GM23338 (cell line): ENCODE data around the gene ARMC9. TPM values are rescaled to one million over a fixed set of nuclear protein-coding genes. Genes with fewer than 3 reads are reported as not detected.

ENCODE experiments used
- ATAC-seq: fragments of 200-7000 bp; cut with Tn5 transposase; 3 replicates; pipeline ENCODE4 v1.9.1; 2020
- DNase-seq: peaks from one replicate; pipeline ENCODE4 v3.0.0-alpha.2; 2015; ENCODE audit warnings: low spot score
- H2AFZ ChIP-seq: fragments of 200-600 bp; sonication (generic); 2 replicates; pipeline ENCODE4 v1.8.0; 2016; ENCODE audit warnings: antibody characterized with exemption, mild to moderate bottlenecking, moderate library complexity
- H3F3A ChIP-seq: fragments of 200-600 bp; sonication (generic); replicated peaks from 2 replicates; pipeline ENCODE4 v1.8.0; 2017; ENCODE audit warnings: antibody characterized with exemption, mixed run types, low read depth
- H3K27ac ChIP-seq: fragments of 200-600 bp; sonication (generic); 2 replicates; pipeline ENCODE4 v1.6.1; 2016; ENCODE audit warnings: low read depth
- H3K27me3 ChIP-seq: fragments of 200-600 bp; sonication (generic); 2 replicates; pipeline ENCODE4 v1.8.0; 2016; ENCODE audit warnings: mild to moderate bottlenecking, mixed run types, moderate library complexity; ENCODE audit not compliant: insufficient read depth
- H3K36me3 ChIP-seq: fragments of 200-600 bp; sonication (generic); 2 replicates; pipeline ENCODE4 v1.8.0; 2016; ENCODE audit warnings: mild to moderate bottlenecking; ENCODE audit not compliant: insufficient read depth
- H3K4me1 ChIP-seq: fragments of 200-600 bp; sonication (generic); 2 replicates; pipeline ENCODE4 v1.8.0; 2016; ENCODE audit warnings: mild to moderate bottlenecking, moderate library complexity; ENCODE audit not compliant: insufficient read depth
- H3K4me2 ChIP-seq: fragments of 200-600 bp; sonication (generic); 2 replicates; pipeline ENCODE4 v1.7.1; 2017; ENCODE audit warnings: mixed run types
- H3K4me3 ChIP-seq: fragments of 200-600 bp; sonication (generic); 2 replicates; pipeline ENCODE4 v1.6.1; 2016; ENCODE audit warnings: mixed run types
- H3K79me2 ChIP-seq: fragments of 200-600 bp; sonication (generic); replicated peaks from 2 replicates; pipeline ENCODE4 v1.8.0; 2017; ENCODE audit warnings: mild to moderate bottlenecking; ENCODE audit not compliant: insufficient read depth
- H3K9me2 ChIP-seq: fragments of 200-600 bp; sonication (generic); 2 replicates; pipeline ENCODE4 v1.8.0; 2017; ENCODE audit not compliant: insufficient read depth
- H4K20me1 ChIP-seq: fragments of 200-600 bp; sonication (generic); replicated peaks from 2 replicates; pipeline ENCODE4 v1.8.0; 2017; ENCODE audit warnings: mild to moderate bottlenecking; ENCODE audit not compliant: insufficient read depth
- H3K27ac Mint-ChIP-seq: 2 replicates; pipeline ENCODE4 v1.8.0; 2020; ENCODE audit warnings: inconsistent platforms, mild to moderate bottlenecking, moderate library complexity, mixed read lengths
- H3K27me3 Mint-ChIP-seq: 3 replicates; pipeline ENCODE4 v1.8.0; 2022; ENCODE audit warnings: low read depth, mild to moderate bottlenecking, moderate library complexity, mixed read lengths, inconsistent platforms; ENCODE audit not compliant: insufficient read depth, poor library complexity
- H3K36me3 Mint-ChIP-seq: 3 replicates; pipeline ENCODE4 v1.8.0; 2021; ENCODE audit warnings: low read depth, mild to moderate bottlenecking, inconsistent platforms, moderate library complexity, mixed read lengths
- H3K4me1 Mint-ChIP-seq: 3 replicates; pipeline ENCODE4 v1.8.0; 2020; ENCODE audit warnings: mild to moderate bottlenecking, inconsistent platforms, mixed read lengths
- H3K4me3 Mint-ChIP-seq: 3 replicates; pipeline ENCODE4 v1.8.0; 2021; ENCODE audit warnings: moderate library complexity, mild to moderate bottlenecking, inconsistent platforms, mixed read lengths
- H3K9me3 Mint-ChIP-seq: 3 replicates; pipeline ENCODE4 v1.8.0; 2020; ENCODE audit warnings: moderate library complexity, mild to moderate bottlenecking, inconsistent platforms, mixed read lengths
- CREB1 ChIP-seq: fragments of 250-450 bp; sonication (Bioruptor Pico); IDR thresholded peaks from 2 replicates; pipeline ENCODE4 v1.5.0; 2020; ENCODE audit warnings: low read depth, mild to moderate bottlenecking, moderate library complexity
- ETS1 ChIP-seq: IDR thresholded peaks from 2 replicates; pipeline ENCODE4 v1.6.1; 2016; ENCODE audit warnings: antibody characterized with exemption
- EZH2 ChIP-seq: fragments of 200-600 bp; sonication (generic); IDR thresholded peaks from one replicate; pipeline ENCODE4 v1.8.0; 2017; ENCODE audit warnings: antibody characterized with exemption, mild to moderate bottlenecking, low read depth; ENCODE audit not compliant: unreplicated experiment
- EZH2phosphoT487 ChIP-seq: fragments of 200-600 bp; sonication (generic); IDR thresholded peaks from one replicate; pipeline ENCODE4 v1.8.1; 2018; ENCODE audit warnings: antibody characterized with exemption; ENCODE audit not compliant: unreplicated experiment
- JUNB ChIP-seq: IDR thresholded peaks from one replicate; pipeline ENCODE4 v1.6.1; 2016; ENCODE audit warnings: antibody characterized with exemption; ENCODE audit not compliant: unreplicated experiment
- NANOG ChIP-seq: IDR thresholded peaks from 2 replicates; pipeline ENCODE4 v1.6.1; 2016; ENCODE audit warnings: antibody characterized with exemption, borderline replicate concordance
- POLR2AphosphoS5 ChIP-seq: IDR thresholded peaks from 2 replicates; pipeline ENCODE4 v1.6.1; 2016; ENCODE audit warnings: antibody characterized with exemption, low read depth
- REST ChIP-seq: IDR thresholded peaks from one replicate; pipeline ENCODE4 v1.6.1; 2018; ENCODE audit warnings: antibody characterized with exemption; ENCODE audit not compliant: unreplicated experiment
- STAT1 ChIP-seq: IDR thresholded peaks from one replicate; pipeline ENCODE4 v1.6.1; 2016; ENCODE audit warnings: antibody characterized with exemption; ENCODE audit not compliant: unreplicated experiment
- ZNF114 ChIP-seq: fragments of 250-450 bp; sonication (Bioruptor Pico); IDR thresholded peaks from 2 replicates; pipeline ENCODE4 v1.5.0; 2020; ENCODE audit warnings: mild to moderate bottlenecking, moderate library complexity
- ZNF331 ChIP-seq: fragments of 250-450 bp; sonication (Bioruptor Pico); IDR thresholded peaks from 2 replicates; pipeline ENCODE4 v1.5.0; 2020; ENCODE audit warnings: low read depth, mild to moderate bottlenecking, moderate library complexity
- polyA plus RNA-seq: library from polyadenylated mRNA; unstranded; fragments of >200 nt; fragmentation: Nextera tagmentation; extraction: Ambion mirVana; gene quantifications from 2 replicates; pipeline ENCODE4 v1.2.1, GENCODE V29; 2016
- total RNA-seq: library from RNA; depleted of rRNA; stranded (reverse); fragments of >200 nt; shearing (Covaris generic); gene quantifications from 2 replicates; pipeline ENCODE4 v1.2.3, GENCODE V29; 2014
- TF ChIP-seq, protein P1 (sequence below), 2 experiments: fragments of 200-600 bp in 1 of 2; sonication (generic) in 1 of 2; conservative IDR thresholded peaks; 2 replicates each; pipeline versions ENCODE4 v1.5.1 to v1.6.1; 2016 to 2017; ENCODE audit warnings: antibody characterized with exemption in 2 of 2, low read depth in 2 of 2, mild to moderate bottlenecking in 2 of 2, moderate library complexity in 1 of 2
- TF ChIP-seq, protein P2 (sequence below): fragments of 250-450 bp; sonication (Bioruptor Pico); IDR thresholded peaks from 2 replicates; pipeline ENCODE4 v1.5.0; 2020; ENCODE audit warnings: mild to moderate bottlenecking, moderate library complexity

ARMC9 gene
- total and polyA plus RNA-seq, 2 experiments from 2014 or later, result 29.2 to 56.0 TPM

DNA sequence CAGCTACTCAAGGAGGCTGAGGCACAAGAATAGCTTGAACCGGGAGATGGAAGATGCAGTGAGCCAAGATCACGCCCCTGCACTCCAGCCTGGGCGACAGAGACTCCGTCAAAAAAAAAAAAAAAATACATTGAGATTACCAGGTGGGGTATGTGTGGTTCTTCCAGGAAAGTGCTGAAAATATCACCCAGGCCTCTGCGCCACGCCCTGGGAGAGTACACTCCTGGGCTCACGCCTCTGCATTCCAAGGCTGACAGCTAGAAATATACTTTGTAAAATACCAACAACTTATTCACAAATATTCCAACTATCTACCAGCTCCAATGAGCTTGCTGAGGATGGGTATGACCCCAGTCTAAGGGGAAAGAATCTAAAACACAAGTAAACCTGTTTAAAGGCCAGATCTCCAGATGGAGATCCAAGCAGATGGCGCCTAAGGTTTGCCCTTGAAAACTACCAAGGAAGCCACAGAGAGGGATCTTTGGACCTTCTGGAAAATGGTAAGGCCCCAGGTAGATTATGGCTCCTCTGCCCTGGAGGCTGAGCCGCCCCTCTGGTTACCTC is 175.4 kb downstream of the ARMC9 start:
- H4K20me1 ChIP-seq, result no peaks in the 10 kb centered on the region
- H3K27ac ChIP-seq, result no peak overlapping the region
- H3F3A ChIP-seq, result peaks cover 45% of the 10 kb centered on the region
- no peak overlapping the region for H3K4me3 Mint-ChIP-seq
- no peak overlapping the region for H3K27ac Mint-ChIP-seq
- ATAC-seq (no peak), DNase-seq (no peak)
- no peaks in the 10 kb centered on the region for H3K79me2 ChIP-seq
- H3K27me3 ChIP-seq, result no peaks in the 10 kb centered on the region
- H3K9me2 ChIP-seq, result no peaks in the 10 kb centered on the region
- TF ChIP-seq EZH2phosphoT487, result no peak
- TF ChIP-seq REST, result no peak
- TF ChIP-seq, protein P1, sequence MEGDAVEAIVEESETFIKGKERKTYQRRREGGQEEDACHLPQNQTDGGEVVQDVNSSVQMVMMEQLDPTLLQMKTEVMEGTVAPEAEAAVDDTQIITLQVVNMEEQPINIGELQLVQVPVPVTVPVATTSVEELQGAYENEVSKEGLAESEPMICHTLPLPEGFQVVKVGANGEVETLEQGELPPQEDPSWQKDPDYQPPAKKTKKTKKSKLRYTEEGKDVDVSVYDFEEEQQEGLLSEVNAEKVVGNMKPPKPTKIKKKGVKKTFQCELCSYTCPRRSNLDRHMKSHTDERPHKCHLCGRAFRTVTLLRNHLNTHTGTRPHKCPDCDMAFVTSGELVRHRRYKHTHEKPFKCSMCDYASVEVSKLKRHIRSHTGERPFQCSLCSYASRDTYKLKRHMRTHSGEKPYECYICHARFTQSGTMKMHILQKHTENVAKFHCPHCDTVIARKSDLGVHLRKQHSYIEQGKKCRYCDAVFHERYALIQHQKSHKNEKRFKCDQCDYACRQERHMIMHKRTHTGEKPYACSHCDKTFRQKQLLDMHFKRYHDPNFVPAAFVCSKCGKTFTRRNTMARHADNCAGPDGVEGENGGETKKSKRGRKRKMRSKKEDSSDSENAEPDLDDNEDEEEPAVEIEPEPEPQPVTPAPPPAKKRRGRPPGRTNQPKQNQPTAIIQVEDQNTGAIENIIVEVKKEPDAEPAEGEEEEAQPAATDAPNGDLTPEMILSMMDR (conservative IDR thresholded peaks at IDR 0.05; ENCODE audit: low read depth in 2 of 2), result no peak
- TF ChIP-seq STAT1, result no peak
- no peak for TF ChIP-seq ZNF114
- TF ChIP-seq ETS1, result no peak
- TF ChIP-seq NANOG, result no peak
- TF ChIP-seq JUNB, result no peak
- TF ChIP-seq ZNF331 (CRISPR knock-in tag), result no peak
- no peak for TF ChIP-seq POLR2AphosphoS5
- no peak for TF ChIP-seq CREB1 (CRISPR knock-in tag)
- no peak for TF ChIP-seq EZH2
- TF ChIP-seq, protein P2, sequence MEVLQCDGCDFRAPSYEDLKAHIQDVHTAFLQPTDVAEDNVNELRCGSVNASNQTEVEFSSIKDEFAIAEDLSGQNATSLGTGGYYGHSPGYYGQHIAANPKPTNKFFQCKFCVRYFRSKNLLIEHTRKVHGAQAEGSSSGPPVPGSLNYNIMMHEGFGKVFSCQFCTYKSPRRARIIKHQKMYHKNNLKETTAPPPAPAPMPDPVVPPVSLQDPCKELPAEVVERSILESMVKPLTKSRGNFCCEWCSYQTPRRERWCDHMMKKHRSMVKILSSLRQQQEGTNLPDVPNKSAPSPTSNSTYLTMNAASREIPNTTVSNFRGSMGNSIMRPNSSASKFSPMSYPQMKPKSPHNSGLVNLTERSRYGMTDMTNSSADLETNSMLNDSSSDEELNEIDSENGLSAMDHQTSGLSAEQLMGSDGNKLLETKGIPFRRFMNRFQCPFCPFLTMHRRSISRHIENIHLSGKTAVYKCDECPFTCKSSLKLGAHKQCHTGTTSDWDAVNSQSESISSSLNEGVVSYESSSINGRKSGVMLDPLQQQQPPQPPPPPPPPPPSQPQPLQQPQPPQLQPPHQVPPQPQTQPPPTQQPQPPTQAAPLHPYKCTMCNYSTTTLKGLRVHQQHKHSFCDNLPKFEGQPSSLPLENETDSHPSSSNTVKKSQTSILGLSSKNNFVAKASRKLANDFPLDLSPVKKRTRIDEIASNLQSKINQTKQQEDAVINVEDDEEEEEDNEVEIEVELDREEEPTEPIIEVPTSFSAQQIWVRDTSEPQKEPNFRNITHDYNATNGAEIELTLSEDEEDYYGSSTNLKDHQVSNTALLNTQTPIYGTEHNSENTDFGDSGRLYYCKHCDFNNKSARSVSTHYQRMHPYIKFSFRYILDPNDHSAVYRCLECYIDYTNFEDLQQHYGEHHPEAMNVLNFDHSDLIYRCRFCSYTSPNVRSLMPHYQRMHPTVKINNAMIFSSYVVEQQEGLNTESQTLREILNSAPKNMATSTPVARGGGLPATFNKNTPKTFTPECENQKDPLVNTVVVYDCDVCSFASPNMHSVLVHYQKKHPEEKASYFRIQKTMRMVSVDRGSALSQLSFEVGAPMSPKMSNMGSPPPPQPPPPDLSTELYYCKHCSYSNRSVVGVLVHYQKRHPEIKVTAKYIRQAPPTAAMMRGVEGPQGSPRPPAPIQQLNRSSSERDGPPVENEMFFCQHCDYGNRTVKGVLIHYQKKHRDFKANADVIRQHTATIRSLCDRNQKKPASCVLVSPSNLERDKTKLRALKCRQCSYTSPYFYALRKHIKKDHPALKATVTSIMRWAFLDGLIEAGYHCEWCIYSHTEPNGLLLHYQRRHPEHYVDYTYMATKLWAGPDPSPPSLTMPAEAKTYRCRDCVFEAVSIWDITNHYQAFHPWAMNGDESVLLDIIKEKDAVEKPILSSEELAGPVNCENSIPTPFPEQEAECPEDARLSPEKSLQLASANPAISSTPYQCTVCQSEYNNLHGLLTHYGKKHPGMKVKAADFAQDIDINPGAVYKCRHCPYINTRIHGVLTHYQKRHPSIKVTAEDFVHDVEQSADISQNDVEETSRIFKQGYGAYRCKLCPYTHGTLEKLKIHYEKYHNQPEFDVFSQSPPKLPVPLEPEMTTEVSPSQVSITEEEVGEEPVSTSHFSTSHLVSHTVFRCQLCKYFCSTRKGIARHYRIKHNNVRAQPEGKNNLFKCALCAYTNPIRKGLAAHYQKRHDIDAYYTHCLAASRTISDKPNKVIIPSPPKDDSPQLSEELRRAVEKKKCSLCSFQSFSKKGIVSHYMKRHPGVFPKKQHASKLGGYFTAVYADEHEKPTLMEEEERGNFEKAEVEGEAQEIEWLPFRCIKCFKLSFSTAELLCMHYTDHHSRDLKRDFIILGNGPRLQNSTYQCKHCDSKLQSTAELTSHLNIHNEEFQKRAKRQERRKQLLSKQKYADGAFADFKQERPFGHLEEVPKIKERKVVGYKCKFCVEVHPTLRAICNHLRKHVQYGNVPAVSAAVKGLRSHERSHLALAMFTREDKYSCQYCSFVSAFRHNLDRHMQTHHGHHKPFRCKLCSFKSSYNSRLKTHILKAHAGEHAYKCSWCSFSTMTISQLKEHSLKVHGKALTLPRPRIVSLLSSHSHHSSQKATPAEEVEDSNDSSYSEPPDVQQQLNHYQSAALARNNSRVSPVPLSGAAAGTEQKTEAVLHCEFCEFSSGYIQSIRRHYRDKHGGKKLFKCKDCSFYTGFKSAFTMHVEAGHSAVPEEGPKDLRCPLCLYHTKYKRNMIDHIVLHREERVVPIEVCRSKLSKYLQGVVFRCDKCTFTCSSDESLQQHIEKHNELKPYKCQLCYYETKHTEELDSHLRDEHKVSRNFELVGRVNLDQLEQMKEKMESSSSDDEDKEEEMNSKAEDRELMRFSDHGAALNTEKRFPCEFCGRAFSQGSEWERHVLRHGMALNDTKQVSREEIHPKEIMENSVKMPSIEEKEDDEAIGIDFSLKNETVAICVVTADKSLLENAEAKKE, result no peak
- peaks cover 25% of the 10 kb centered on the region for H3K27me3 Mint-ChIP-seq
- H3K4me2 ChIP-seq, result no peak overlapping the region
- no peak overlapping the region for H3K4me3 ChIP-seq
- peaks cover 65% of the 10 kb centered on the region for H3K4me1 ChIP-seq
- no peaks in the 10 kb centered on the region for H3K36me3 ChIP-seq
- peaks cover 15% of the 10 kb centered on the region; the same call in 2 of the 3 replicates for H3K36me3 Mint-ChIP-seq
- no peaks in the 10 kb centered on the region; the same call in 2 of the 3 replicates for H3K9me3 Mint-ChIP-seq
- peaks cover 63% of the 10 kb centered on the region for H3K4me1 Mint-ChIP-seq
- no peak overlapping the region for H2AFZ ChIP-seq
